Upper lobe of left lung (tissue), 4 donors: ENCODE measurements around the gene SGCD.

Experiments used
- EP300 ChIP-seq, 4 donors: sonication (generic); formaldehyde crosslinking; IDR thresholded peaks; one replicate each; pipeline ENCODE4 v1.5.1; 2017; ENCODE audit warnings: antibody characterized with exemption in 4 of 4, control low read depth in 2 of 4
- POLR2A ChIP-seq, 4 donors: fragments of 450-650 bp; IDR thresholded peaks; one replicate each; pipeline ENCODE4 v1.5.1; 2016 to 2017; ENCODE audit warnings: antibody characterized with exemption in 4 of 4, mild to moderate bottlenecking in 2 of 4
- POLR2AphosphoS5 ChIP-seq, 2 donors: sonication (generic); formaldehyde crosslinking; IDR thresholded peaks; one replicate each; pipeline ENCODE4 v1.5.1; 2017; ENCODE audit warnings: antibody characterized with exemption in 2 of 2
- TF ChIP-seq, protein P1 (sequence below), 6 experiments: fragments of 450-650 bp in 4 of 6; fragments of 200-600 bp in 2 of 6; sonication (generic) in 2 of 6; IDR thresholded peaks; one replicate each; pipeline ENCODE4 v1.5.1; 2016 to 2019; ENCODE audit warnings: antibody characterized with exemption in 6 of 6

DNA sequence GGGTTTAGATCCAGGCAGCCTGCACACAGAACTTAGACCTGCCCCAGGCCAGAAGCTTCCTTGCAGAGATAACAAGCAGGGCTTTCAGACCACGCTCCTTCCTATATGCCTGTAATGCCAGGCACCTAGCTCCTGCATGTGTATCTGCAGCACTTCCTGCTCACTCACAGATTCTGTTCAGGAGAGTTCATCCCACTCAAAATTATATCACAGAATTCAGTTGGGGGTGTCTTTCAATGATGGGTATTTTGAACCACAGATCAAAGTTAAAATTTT is 105.8 kb downstream of the SGCD start:
- TF ChIP-seq POLR2A (IDR thresholded peaks at IDR 0.05) (no peak), EP300 (IDR thresholded peaks at IDR 0.05) (no peak), POLR2AphosphoS5 (IDR thresholded peaks at IDR 0.05) (no peak)
- TF ChIP-seq, protein P1, sequence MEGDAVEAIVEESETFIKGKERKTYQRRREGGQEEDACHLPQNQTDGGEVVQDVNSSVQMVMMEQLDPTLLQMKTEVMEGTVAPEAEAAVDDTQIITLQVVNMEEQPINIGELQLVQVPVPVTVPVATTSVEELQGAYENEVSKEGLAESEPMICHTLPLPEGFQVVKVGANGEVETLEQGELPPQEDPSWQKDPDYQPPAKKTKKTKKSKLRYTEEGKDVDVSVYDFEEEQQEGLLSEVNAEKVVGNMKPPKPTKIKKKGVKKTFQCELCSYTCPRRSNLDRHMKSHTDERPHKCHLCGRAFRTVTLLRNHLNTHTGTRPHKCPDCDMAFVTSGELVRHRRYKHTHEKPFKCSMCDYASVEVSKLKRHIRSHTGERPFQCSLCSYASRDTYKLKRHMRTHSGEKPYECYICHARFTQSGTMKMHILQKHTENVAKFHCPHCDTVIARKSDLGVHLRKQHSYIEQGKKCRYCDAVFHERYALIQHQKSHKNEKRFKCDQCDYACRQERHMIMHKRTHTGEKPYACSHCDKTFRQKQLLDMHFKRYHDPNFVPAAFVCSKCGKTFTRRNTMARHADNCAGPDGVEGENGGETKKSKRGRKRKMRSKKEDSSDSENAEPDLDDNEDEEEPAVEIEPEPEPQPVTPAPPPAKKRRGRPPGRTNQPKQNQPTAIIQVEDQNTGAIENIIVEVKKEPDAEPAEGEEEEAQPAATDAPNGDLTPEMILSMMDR (IDR thresholded peaks at IDR 0.05), result no peak
